Urinary bladder (tissue), 4 donors: ENCODE results near the gene PODXL2. TPM values are rescaled to one million over a fixed set of nuclear protein-coding genes. Genes with fewer than 3 reads are reported as not detected.

Experiments used
- DNase-seq: peaks from one replicate; pipeline ENCODE4 v3.0.0-alpha.2; 2015; ENCODE audit errors: extremely low spot score
- H3K27ac ChIP-seq: one replicate; pipeline ENCODE4 v1.5.1; 2013; ENCODE audit warnings: low read depth, mild to moderate bottlenecking, moderate library complexity
- H3K36me3 ChIP-seq: one replicate; pipeline ENCODE4 v1.6.1; 2013; ENCODE audit warnings: mild to moderate bottlenecking, moderate library complexity; ENCODE audit not compliant: insufficient read depth
- H3K4me1 ChIP-seq: one replicate; pipeline ENCODE4 v1.6.1; 2013; ENCODE audit warnings: mild to moderate bottlenecking, moderate library complexity; ENCODE audit not compliant: insufficient read depth
- H3K4me3 ChIP-seq: one replicate; pipeline ENCODE4 v1.5.1; 2013; ENCODE audit warnings: low read depth, low read length
- WGBS: extraction: QIAGEN DNeasy Blood & Tissue Kit; methylation state at CpG from one replicate; pipeline ENCODE4 v1.1.7; 2013; 5-methylcytosine and 5-hydroxymethylcytosine counted together
- polyA plus RNA-seq: library from polyadenylated mRNA; stranded (reverse); fragments of 200-250 nt; gene quantifications from one replicate; pipeline ENCODE4 v1.2.3, GENCODE V29; 2013
- total RNA-seq: library from RNA; depleted of rRNA; stranded (reverse); fragments of >200 nt; gene quantifications from one replicate; pipeline ENCODE4 v1.2.3, GENCODE V29; 2014
- donor health status: healthy with polysubstance abuse.
- donor health status: healthy.

The PODXL2 gene
- total and polyA plus RNA-seq, 2 donors, result 4.2 to 5.5 TPM

DNA sequence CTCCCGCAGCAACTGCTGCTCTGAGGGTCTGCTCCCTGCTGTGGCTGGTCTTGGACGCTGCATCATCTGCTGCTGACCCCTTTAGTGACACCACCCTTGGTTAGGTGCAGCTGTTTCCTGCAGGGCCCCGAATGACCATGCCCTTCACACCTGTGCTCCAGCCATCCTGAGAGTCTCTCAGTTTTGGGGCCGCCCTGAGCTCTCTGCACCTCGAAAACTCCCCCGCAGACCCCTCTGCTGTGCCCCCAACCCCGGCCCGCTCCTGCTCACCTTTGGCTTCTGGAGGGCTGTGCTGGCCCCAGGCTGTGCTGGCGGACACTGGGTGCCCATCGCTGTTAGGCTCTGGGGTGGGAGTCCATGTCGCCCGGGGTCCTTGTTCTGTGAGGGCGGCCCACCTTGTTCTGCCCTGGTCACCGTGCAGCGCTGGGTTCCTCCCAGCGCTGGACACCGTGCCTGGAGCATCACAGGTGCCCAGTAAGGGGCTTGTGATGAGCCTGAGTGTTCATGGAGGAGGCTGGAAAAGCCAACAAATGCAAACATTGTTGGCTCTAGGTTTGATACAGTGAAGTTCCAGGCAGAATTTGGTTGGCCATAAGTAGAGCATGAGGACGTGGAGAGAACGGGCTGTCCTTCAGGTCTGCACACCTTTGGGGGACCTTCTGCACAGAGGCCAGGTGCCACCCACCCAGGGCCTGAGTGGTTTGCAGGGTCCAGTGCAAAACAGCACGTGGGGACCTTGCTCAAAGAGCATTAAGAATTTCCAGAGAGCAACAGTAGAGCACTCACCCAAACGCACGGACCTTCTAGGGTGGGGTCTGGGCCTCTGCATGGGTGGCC lies 56.1 kb downstream of the PODXL2 start:
- DNase-seq, result no peak
- Histone ChIP-seq H3K4me3 (no peak overlapping the region), H3K27ac (no peak overlapping the region), H3K36me3 (no peaks in the 10 kb centered on the region), H3K4me1 (no peaks in the 10 kb centered on the region)
- WGBS, result 79% methylated on average over 22 of the region's 22 CpGs

DNA sequence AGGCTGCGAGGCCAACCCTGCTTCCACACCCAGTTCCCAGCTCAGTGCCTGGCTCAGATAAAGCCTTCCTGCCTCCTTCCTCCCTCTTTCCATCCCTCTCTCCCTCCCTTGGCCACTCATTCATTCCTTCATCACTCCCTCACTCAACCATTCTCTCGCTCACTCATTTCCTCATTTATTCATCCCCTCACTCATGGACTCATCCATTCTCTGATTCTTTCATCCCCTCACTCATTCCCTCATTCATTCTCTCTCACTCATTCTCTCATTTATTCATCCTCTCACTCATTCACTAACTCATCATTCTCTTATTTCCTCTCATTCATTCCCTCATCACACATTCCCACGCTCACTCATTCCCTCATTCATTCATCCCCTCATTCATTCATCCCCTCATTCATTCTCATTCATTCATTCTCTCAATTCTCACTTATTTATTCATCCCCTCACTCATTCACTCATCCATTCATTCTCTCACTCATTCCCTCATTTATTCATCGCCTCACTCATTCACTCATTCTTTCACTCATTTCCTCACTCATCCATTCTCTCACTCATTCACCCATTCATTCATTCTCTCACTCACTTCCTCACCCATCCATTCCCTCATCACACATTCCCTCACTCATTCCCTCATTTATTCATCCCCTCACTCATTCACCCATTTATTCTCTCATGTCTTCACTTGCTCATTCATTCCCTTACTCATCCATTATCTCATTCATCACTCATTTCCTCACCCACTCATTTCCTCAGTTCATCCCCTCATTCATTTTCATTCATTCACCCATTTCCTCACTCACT lies 56.9 kb downstream of the PODXL2 start:
- no peak overlapping the region for H3K4me3 ChIP-seq
- DNase-seq, result no peak
- WGBS, result 79% methylated on average over 4 of the region's 4 CpGs
- no peaks in the 10 kb centered on the region for H3K4me1 ChIP-seq
- no peak overlapping the region for H3K27ac ChIP-seq
- no peaks in the 10 kb centered on the region for H3K36me3 ChIP-seq

DNA sequence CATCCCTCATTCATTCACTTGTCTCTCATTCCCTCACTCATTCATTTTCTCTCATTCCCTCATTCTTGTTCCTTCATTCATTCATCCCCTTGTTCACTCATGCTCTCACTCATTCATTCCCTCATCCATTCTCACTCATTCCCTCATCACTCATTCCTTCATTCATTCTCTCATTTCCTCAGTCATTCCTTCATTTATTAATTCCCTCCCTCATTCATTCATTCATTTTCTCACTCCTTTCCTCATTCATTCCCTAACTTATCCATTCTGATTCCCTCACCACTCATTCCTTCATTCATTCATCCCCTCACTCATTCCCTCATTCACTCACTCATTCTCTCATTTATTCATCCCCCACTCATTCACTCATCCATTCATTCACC lies 57.5 kb downstream of the PODXL2 start:
- no peaks in the 10 kb centered on the region for H3K36me3 ChIP-seq
- H3K4me3 ChIP-seq, result no peak overlapping the region
- no peaks in the 10 kb centered on the region for H3K4me1 ChIP-seq
- H3K27ac ChIP-seq, result no peak overlapping the region
- DNase-seq, result no peak

DNA sequence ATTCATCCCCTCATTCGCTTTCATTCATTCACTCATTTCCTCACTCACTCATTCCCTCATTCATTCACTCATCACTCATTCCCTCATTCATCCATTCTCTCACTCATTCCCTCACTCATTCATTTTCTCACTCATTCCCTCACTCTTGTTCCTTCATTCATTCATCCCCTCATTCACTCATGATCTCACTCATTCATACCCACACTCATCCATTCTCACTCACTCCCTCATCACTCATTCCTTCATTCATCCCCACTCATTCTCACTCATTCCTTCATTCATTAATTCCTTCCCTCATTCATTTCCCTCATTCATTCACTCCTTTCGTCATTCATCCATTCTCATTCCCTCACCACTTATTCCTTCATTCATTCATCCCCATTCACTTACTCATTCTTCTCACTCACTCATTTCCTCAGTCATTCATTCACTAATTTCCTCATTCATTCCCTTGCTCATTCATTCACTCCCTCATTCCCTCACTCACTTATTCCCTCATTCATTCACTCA lies 58.3 kb downstream of the PODXL2 start:
- Histone ChIP-seq H3K27ac (no peak overlapping the region), H3K36me3 (no peaks in the 10 kb centered on the region), H3K4me1 (no peaks in the 10 kb centered on the region), H3K4me3 (no peak overlapping the region)
- DNase-seq, result no peak
- 97% methylated on average over 2 of the region's 2 CpGs for WGBS

DNA sequence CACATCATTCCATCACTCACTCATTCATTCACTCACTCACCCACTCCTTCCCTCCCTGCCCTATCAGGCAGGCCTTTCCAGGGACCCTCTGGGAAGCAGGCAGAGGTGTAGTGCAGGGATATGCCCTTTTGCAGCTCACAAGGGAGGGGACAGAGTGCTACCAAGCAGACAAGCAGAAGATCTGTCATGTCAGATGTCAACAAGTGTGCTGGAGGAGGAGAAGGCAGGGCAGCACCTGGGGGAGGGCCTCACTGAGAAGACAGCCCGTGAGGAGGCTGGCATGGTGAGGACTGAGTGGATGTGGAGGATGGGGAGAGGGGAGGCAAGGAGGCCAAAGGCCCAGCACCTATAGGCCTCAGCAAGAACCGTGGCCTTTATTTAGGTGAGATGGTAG lies 59.0 kb downstream of the PODXL2 start:
- Histone ChIP-seq H3K4me1 (no peaks in the 10 kb centered on the region), H3K36me3 (no peaks in the 10 kb centered on the region), H3K4me3 (no peak overlapping the region), H3K27ac (no peak overlapping the region)
- no peak for DNase-seq
- WGBS, result 46% methylated on average over 2 of the region's 2 CpGs

DNA sequence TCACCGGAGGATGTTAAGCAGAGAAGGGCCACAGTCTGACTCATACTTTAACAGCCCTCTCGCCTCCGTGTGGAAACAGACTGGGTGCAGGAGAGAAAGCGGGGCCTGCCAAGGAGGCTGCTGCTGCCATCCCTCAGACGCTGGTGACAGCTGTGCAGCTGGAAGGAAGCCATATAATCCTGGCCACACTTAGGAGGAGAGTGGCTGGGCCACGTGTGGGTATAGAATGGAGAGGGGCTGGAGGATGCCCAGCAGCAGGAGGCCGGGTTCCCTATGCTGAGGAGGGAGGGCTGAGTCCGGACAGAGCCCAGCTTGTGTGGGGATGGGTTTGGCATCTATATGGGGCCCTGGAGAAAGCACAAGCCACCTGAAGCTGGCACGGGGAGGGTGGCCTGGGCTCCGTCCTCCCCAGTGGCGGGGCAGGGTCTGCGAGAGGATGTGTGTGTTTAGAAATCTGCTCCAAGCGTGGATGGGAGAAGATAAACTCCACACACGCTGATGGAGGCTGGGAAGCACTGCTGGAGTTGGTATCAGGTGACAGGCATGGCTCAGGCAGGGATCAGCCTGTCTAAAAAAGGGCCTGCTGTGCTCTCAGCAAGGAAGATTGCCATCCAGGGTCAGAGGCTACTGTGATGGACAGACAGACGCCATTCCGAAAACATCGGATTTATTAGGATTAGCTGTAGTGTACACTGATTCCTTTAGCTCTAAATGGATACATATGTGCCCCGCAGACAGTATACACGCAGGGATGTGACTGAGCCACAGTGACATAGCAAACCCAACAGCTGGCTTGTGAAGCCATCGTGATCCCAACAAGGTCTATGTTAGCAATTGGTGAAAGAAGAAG lies 59.7 kb downstream of the PODXL2 start:
- Histone ChIP-seq H3K4me1 (no peaks in the 10 kb centered on the region), H3K27ac (no peak overlapping the region), H3K36me3 (no peaks in the 10 kb centered on the region), H3K4me3 (no peak overlapping the region)
- 42% methylated on average over 20 of the region's 20 CpGs for WGBS
- DNase-seq, result no peak

DNA sequence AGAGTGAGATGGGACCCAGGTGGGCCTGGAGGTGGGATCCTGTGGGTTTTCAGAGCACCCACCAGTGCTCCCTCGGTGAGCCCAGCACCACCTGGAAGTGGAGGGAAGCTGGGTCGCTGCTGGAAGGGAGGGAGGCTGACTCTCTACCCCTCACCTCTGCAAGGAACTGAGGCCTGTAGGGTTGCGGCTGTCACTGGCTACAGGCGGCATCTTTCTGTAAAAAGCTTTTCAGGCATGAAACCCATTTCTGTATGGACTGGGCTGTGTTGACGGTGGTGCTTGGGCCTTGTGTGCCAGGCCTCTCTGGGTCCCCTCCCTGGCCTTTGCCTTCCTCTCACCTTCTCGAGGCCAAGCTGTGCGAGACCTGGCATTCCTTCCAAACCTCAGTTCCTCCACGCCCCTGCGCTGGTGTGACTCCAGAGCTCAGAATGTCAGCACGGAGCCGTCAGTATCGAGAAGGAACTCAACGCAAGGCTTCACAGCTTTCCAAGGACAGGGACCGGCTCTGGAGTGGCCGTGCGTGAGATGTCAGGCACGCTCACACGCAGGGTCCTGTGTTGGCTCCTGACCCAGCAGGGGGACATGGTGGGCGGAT lies 60.4 kb downstream of the PODXL2 start:
- no peak for DNase-seq
- Histone ChIP-seq H3K4me1 (no peaks in the 10 kb centered on the region), H3K27ac (no peak overlapping the region), H3K36me3 (no peaks in the 10 kb centered on the region), H3K4me3 (no peak overlapping the region)
- WGBS, result 87% methylated on average over 19 of the region's 19 CpGs

DNA sequence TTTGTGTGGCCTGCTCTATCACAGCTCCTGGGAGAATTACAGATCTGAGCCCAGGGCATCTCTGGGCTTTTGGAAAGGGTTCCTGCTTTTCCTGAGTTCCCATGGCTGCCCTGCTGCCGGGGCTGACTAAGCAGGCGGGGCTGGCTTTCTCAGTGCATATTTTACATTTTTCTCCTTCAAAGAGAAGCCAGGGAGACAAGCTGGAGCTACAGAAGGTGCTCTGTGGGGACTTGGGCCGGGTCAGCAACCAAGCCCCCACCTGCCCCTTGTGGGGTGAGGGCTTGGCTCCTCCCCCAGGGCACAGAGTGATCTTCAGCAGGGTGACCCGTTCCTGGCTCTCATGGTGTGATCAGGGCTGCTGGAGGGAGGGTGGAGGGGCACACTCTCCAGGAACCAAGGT lies 61.1 kb downstream of the PODXL2 start:
- Histone ChIP-seq H3K4me3 (no peak overlapping the region), H3K4me1 (no peaks in the 10 kb centered on the region), H3K36me3 (no peaks in the 10 kb centered on the region), H3K27ac (no peak overlapping the region)
- WGBS, result 23% methylated on average over 4 of the region's 4 CpGs
- no peak for DNase-seq

DNA sequence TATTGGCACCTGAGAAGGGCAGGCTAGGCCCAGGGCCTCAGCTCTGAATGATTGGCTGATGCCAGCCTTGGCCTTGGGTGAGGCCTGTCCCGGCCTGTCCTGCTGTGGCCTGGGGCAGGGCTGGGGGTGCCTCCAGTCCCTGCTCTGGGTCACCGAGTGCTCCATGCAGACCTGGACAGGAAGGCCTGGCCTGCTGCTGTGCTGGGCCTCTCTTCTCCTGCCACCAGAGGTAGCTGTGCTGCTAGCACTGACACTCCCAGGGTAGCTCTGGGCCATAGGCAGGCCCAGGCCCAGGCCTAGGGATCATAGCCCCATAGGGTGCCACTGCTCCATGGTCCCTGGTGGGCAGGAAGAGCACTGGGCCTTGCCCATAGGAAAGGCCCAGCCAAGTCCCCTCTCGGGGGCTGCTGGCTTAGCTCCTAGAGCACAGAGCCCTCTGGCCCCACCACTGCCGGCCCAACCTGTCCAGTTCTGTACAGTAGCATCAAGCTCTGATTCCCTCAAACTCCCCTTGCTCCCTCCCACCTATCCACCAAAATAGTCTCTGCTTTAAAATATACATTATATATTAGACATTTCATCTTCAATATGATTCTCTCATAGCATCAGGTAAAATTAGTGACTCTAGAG lies 62.0 kb downstream of the PODXL2 start:
- no peak for DNase-seq

DNA sequence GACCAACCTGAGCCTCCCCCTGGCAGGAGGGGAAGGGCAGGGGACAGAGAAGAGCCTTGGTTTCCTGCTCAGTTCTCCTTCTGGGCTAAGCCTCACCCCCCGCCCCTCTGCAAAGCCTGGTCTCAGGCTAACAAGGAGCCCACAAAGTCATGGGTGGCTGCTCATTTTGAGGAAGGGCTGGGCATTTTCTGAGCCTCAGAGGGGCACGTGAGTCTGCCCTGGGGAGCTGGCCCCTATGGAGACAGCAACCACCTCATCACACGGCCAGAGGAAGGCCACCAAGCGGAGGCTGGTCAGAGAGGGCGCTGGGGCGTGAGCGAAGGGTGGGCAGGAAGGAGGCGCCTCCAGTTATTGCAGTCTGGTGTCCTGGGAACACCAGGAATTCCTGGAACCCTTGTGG lies 62.5 kb downstream of the PODXL2 start:
- H3K4me1 ChIP-seq, result no peaks in the 10 kb centered on the region
- no peak for DNase-seq
- H3K4me3 ChIP-seq, result no peak overlapping the region
- WGBS, result 90% methylated on average over 8 of the region's 8 CpGs
- H3K27ac ChIP-seq, result no peak overlapping the region
- H3K36me3 ChIP-seq, result no peaks in the 10 kb centered on the region

More for the DNA sequence above, 62.0 kb downstream of the PODXL2 start:
- WGBS, result 76% methylated on average over 4 of the region's 4 CpGs
- Histone ChIP-seq H3K4me3 (no peak overlapping the region), H3K4me1 (no peaks in the 10 kb centered on the region), H3K27ac (no peak overlapping the region), H3K36me3 (no peaks in the 10 kb centered on the region)

DNA sequence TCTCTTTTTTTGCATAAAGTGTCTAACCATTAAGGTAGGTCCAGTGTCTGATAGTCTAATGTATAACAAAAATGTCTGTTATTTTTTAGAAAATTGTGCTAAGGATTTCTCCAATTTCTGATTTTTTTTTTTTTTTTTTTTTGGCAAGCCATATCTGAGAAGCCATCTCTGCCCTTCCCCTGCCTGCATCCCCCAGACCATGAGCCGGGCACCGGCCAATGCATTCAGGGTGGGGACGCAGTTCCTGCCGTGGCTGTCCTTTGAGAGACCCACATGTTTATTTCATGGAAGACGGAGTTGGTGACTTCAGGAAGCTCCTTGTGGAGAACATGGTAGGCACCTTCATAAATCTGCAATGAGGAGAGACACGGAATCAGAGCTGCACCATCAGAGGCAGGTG lies 63.0 kb downstream of the PODXL2 start:
- Histone ChIP-seq H3K4me3 (no peak overlapping the region), H3K27ac (no peak overlapping the region), H3K36me3 (no peaks in the 10 kb centered on the region), H3K4me1 (no peaks in the 10 kb centered on the region)
- 91% methylated on average over 6 of the region's 6 CpGs for WGBS
- DNase-seq, result no peak

DNA sequence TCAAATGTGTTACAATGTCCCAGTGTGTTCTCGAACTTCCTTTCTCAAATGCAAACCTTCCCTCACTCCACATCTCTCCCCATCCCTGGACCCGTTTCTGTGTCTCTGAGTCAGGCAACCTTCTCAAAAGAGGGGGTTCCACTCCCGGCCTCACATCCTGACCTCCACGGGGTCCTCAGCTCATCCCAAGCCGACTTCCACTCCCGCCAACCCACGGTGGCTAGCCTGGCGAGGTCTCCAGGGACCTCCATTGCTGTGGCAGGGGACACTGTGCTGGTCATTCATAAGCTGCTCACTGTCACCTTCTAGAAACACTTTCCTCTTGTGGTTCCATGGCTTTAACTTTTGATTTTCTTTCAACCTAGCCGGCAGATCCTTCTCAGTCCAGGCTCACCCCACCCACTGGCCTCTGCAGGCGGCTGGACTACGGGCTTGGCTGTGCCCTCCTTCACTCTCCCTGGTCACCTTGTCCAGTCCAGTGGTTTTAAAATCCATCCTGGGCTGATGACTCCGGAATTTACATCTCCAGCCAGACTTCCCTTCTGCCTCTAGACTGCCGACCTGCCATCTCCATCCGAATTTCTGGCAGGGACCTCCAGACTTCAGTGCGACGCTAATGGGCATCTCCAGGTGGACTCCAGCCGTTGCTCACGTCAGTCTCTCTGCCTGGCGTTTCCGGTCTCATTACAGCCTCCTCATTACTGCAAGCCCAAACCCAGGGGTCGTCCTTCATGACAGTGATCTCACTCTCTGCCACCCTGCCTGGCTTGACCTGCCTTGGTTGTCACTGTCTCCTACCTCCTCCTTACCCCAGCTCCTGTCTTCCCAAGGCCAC lies 63.7 kb downstream of the PODXL2 start:
- DNase-seq, result no peak
- WGBS, result 93% methylated on average over 21 of the region's 21 CpGs
- Histone ChIP-seq H3K36me3 (no peaks in the 10 kb centered on the region), H3K4me3 (no peak overlapping the region), H3K27ac (no peak overlapping the region), H3K4me1 (no peaks in the 10 kb centered on the region)
